ENCODE measurements around the gene ZNF770.

GRCh38 chr15:34993877-34994276 is 5.8 kb upstream of the ZNF770 start:
- no peak for TF ChIP-seq CTCF (IDR thresholded peaks at IDR 0.05)
- TF ChIP-seq EZH2phosphoT487 (IDR thresholded peaks at IDR 0.05) = no peak
